RWPE2 (cell line): ENCODE measurements around the gene SLC7A1.

Experiments
- ATAC-seq: fragments of 200-7000 bp; cut with Tn5 transposase; 3 replicates; pipeline ENCODE4 v1.9.1; 2021; ENCODE audit warnings: low read depth
- DNase-seq: peaks from one replicate; pipeline ENCODE4 v3.0.0-alpha.2; 2020; ENCODE audit warnings: low spot score
- H3K27ac ChIP-seq: fragments of 450-650 bp; 2 replicates; pipeline ENCODE4 v1.5.1; 2017; ENCODE audit warnings: mild to moderate bottlenecking; ENCODE audit not compliant: poor library complexity, severe bottlenecking
- H3K27me3 ChIP-seq: fragments of 250-450 bp; sonication (Bioruptor Pico); 2 replicates; pipeline ENCODE4 v1.5.1; 2021; ENCODE audit warnings: mild to moderate bottlenecking, moderate library complexity; ENCODE audit not compliant: insufficient read depth, poor library complexity, severe bottlenecking
- H3K36me3 ChIP-seq: fragments of 250-450 bp; sonication (Bioruptor Pico); 2 replicates; pipeline ENCODE4 v1.5.1; 2020; ENCODE audit warnings: low read depth, mild to moderate bottlenecking, moderate library complexity
- H3K4me1 ChIP-seq: fragments of 250-450 bp; sonication (Bioruptor Pico); 2 replicates; pipeline ENCODE4 v1.5.1; 2021; ENCODE audit warnings: mild to moderate bottlenecking, moderate library complexity; ENCODE audit not compliant: insufficient read depth, poor library complexity, severe bottlenecking
- H3K4me3 ChIP-seq: fragments of 250-450 bp; sonication (Bioruptor Pico); 2 replicates; pipeline ENCODE4 v1.5.1; 2021; ENCODE audit warnings: mild to moderate bottlenecking, moderate library complexity; ENCODE audit not compliant: severe bottlenecking
- H3K9me3 ChIP-seq: fragments of 250-450 bp; sonication (Bioruptor Pico); 2 replicates; pipeline ENCODE4 v1.5.1; 2021; ENCODE audit warnings: mild to moderate bottlenecking, moderate library complexity; ENCODE audit not compliant: severe bottlenecking
- TF ChIP-seq, protein P1 (sequence below): fragments of 450-650 bp; IDR thresholded peaks from one replicate; pipeline ENCODE4 v1.5.1; 2017; ENCODE audit warnings: mild to moderate bottlenecking, moderate library complexity; ENCODE audit not compliant: poor library complexity, severe bottlenecking

The SLC7A1 gene

DNA sequence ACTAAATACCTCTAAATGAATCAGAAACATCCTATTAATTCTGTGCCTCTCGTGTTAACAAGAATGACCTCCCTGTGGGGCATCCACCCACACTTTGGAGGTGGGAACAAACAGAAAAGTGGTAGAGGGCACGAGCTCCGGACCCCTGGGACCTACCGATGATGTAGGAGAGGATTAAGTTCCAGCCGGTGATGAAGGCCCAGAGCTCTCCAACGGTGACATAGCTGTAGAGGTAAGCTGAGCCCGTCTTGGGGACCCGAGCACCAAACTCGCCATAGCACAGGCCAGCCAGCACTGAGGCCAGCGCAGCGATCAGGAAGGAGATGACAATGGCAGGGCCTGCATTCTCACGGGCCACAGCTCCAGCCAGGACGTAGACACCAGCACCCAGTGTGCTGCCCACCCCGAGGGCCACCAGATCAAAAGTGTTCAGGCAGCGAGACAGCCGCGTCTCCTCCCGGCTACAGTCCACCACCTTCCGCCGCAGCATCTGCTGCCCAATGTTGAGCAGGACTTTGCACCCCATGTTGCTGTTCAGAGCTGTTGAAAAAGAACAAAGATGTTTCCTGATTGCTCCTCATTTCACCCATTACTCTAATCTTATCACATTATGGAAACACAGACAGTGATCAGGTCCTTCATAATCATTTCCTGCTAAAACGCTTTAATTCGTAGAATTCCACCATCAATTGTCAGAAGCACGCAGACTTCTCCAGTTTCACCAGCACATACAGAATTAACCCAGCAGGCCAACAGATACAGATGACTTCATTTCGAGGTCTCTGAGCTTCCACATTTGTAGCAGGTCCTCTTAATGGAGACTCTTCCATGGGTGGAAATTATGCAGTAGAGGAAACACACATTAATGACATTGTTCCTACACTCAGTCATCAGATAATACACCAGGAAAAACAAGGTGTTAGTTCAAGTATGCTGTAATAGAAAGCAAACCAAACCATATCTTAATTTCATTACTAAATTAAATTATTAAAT, 59.5 kb downstream of the SLC7A1 start:
- ATAC-seq = no peak
- H3K36me3 ChIP-seq = peaks cover 73% of the 10 kb centered on the region

DNA sequence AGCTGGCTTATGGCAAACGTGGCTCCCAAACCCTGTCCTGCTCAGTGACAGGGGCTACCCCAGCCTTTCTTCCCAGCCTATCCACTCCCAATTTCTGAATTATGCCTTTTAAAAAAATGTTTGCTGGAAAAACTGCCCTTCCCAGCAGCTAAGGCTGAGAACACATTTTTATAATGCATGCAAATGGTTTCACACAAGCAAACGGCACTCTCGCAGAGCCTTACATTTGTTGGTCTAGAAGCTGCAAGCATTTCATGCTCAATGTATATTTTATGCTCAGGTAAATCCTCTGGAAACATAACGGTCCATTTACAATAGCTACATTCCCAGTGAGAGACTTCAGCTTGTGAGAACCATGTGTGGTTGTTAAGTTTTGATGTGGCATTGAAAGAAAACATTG, 61.4 kb downstream of the SLC7A1 start:
- H3K36me3 ChIP-seq = peaks cover 81% of the 10 kb centered on the region
- no peak for ATAC-seq
- no peak overlapping the region for H3K27ac ChIP-seq
- H3K4me1 ChIP-seq = no peaks in the 10 kb centered on the region
- H3K9me3 ChIP-seq = no peaks in the 10 kb centered on the region
- H3K4me3 ChIP-seq = no peak overlapping the region
- no peak for DNase-seq
- TF ChIP-seq, protein P1, sequence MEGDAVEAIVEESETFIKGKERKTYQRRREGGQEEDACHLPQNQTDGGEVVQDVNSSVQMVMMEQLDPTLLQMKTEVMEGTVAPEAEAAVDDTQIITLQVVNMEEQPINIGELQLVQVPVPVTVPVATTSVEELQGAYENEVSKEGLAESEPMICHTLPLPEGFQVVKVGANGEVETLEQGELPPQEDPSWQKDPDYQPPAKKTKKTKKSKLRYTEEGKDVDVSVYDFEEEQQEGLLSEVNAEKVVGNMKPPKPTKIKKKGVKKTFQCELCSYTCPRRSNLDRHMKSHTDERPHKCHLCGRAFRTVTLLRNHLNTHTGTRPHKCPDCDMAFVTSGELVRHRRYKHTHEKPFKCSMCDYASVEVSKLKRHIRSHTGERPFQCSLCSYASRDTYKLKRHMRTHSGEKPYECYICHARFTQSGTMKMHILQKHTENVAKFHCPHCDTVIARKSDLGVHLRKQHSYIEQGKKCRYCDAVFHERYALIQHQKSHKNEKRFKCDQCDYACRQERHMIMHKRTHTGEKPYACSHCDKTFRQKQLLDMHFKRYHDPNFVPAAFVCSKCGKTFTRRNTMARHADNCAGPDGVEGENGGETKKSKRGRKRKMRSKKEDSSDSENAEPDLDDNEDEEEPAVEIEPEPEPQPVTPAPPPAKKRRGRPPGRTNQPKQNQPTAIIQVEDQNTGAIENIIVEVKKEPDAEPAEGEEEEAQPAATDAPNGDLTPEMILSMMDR = no peak
- no peaks in the 10 kb centered on the region for H3K27me3 ChIP-seq

More for the DNA sequence above, 59.5 kb downstream of the SLC7A1 start:
- Histone ChIP-seq H3K27ac (no peak overlapping the region), H3K9me3 (no peaks in the 10 kb centered on the region), H3K27me3 (no peaks in the 10 kb centered on the region), H3K4me1 (no peaks in the 10 kb centered on the region), H3K4me3 (no peak overlapping the region)
- TF ChIP-seq, protein P1 = no peak
- DNase-seq = no peak

DNA sequence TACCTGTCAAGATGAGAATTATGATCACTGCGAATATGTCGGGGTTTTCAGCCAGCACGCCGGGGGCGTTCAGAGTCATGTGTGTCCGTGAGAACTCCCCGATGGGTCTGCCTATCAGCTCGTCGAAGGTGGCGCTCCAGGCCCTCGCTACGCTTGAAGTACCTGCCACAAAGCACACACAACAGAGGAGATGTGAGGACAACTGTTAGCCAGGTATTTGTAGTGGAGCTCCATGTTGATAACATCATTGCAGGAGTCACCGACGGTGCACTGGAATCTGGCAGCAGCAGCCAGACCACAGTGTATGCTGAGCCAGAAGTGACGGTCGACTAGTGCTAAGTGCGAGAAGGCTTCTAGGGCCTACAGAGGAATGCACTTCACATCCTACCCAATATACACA, 62.7 kb downstream of the SLC7A1 start:
- Histone ChIP-seq H3K9me3 (no peaks in the 10 kb centered on the region), H3K27ac (no peak overlapping the region), H3K27me3 (no peaks in the 10 kb centered on the region), H3K36me3 (peaks cover 94% of the 10 kb centered on the region), H3K4me1 (no peaks in the 10 kb centered on the region), H3K4me3 (no peak overlapping the region)
- DNase-seq (no peak), ATAC-seq (no peak)
- TF ChIP-seq, protein P1 = no peak

DNA sequence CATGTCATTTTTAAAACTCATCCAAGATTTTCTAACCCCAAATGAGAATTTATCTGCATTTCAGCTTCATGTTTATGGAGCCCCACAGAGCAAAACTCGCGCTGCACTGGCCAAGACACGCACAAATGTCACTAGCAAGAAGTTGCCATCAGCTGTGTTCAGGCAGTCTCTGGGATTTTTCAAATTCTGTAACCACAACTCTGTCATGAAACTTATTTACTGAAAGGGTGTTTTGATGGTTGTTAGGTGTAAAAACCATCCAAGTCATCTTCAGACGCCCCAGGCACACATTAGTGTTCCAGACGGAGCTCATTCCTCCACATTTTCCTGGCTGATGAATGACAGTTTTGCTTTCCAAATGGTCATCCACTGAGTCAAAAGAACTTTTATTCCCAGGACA, 63.4 kb downstream of the SLC7A1 start:
- Histone ChIP-seq H3K9me3 (no peaks in the 10 kb centered on the region), H3K4me1 (no peaks in the 10 kb centered on the region), H3K27me3 (no peaks in the 10 kb centered on the region), H3K36me3 (peaks cover 98% of the 10 kb centered on the region), H3K27ac (no peak overlapping the region), H3K4me3 (no peak overlapping the region)
- no peak for ATAC-seq
- TF ChIP-seq, protein P1 = no peak
- no peak for DNase-seq

DNA sequence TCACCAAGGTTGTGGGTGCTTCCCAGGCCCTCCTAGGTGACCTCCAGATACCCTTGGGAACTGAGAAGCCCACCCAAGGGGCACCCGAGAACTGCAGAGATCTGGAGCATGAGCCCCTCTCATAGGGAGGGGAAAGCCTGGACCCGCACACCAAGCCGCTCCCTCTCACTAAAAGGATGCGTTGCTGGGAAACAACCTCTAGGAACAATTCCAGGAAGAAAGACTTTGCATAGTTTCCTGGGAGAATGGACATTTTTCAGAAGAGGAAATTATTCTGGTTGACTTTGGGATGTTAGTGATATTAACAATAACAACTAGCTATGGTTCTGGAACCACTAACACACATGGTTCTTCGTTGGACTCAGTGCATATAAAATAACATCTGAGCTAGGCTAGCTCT, 64.6 kb downstream of the SLC7A1 start:
- ATAC-seq (no peak), DNase-seq (no peak)
- peaks cover 93% of the 10 kb centered on the region for H3K36me3 ChIP-seq

More for the DNA sequence above, 64.6 kb downstream of the SLC7A1 start:
- H3K27me3 ChIP-seq = no peaks in the 10 kb centered on the region
- TF ChIP-seq, protein P1 = no peak
- no peak overlapping the region for H3K27ac ChIP-seq
- no peak overlapping the region for H3K4me3 ChIP-seq
- H3K9me3 ChIP-seq = no peaks in the 10 kb centered on the region
- H3K4me1 ChIP-seq = no peaks in the 10 kb centered on the region
